Cardiac fibroblast (primary cell): Measurements from ENCODE around the gene AP2S1.
"Not testable (repeated sequence)": the region's sequence is repeated elsewhere in the genome, so short reads cannot be mapped to it uniquely, and the experiment has no call there.

Source experiments
- DNase-seq, 2 donors: peaks; one replicate each; pipeline versions ENCODE4 v3.0.0 to v3.0.0-alpha.2; 2010; ENCODE audit warnings: low read depth in 2 of 2
- H3K4me3 ChIP-seq, 2 donors: replicated peaks in 1 of 2; 1 replicate in 1 of 2; 2 replicates in 1 of 2; pipeline ENCODE4 v1.5.1; 2011; ENCODE audit warnings: low read depth in 2 of 2, low read length in 2 of 2, mild to moderate bottlenecking in 2 of 2, moderate library complexity in 1 of 2
- CTCF ChIP-seq: IDR thresholded peaks from one replicate; pipeline ENCODE4 v1.5.1; 2011; ENCODE audit warnings: low read depth, mild to moderate bottlenecking, low read length, inconsistent platforms

The AP2S1 gene

DNA sequence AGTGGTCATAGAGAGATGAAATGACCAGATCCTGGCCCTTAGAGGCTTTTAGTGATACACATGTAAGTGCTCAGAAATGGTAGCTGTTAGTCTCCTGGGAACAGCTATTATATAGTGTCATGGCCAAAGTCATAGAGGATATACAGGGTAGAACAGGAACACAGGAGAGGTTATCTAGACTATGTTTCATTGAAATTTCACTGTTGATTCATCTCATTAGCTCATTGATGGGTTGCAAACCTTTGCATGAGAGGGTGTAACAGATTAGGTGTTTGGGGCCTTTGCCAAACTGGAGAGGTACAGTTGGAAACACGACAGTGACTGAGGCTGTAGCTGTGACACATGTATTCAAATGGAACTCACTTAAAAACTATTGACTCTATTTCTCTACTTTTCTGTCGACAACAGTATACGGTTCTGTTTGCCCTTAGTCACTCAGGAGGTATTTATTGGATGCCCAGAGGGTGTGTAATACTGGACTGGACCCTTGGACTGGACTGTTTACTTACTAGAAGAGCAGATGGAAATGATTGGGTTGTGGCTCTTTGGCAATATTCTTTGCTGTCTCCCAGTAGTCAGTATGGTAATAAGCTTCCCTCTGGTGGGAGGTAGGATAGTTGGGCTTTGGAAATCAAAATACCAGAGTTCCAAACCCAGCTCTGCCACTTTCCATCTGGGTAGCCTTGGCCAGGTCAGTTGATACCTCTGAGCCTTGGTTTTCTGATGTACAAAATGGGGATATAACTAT, 40.0 kb upstream of the AP2S1 start:
- DNase-seq, result peak; percentile 65 to 89
- no peak overlapping the region for H3K4me3 ChIP-seq
- TF ChIP-seq CTCF, result peak; percentile 7

GRCh38 chr19:46887240-46887782, 36.7 kb upstream of the AP2S1 start:
- TF ChIP-seq CTCF, result no peak
- DNase-seq, result no peak

GRCh38 chr19:46886546-46887239, 36.0 kb upstream of the AP2S1 start:
- no peak overlapping the region for H3K4me3 ChIP-seq
- DNase-seq, result no peak

More at GRCh38 chr19:46887240-46887782, 36.7 kb upstream of the AP2S1 start:
- no peak overlapping the region for H3K4me3 ChIP-seq

DNA sequence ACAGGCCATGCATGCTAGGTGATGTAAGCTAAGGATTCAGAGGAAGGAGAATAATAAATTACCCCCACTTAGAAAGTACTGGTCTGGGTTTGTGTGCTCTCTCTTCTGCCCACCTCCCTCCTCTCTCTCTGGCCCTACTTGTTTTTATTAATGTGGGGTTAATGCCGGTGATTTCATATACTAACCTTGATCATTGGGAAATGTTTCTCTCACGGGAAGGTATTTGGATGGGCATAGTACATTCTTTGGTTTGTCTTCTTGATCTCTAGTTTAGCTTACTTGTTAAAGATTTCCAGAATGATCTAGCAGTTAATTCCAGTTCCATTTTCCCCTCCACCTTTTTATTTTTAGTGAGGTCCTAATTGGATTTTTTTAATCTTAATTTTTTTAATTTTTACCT, 34.8 kb upstream of the AP2S1 start:
- no peak for DNase-seq
- TF ChIP-seq CTCF, result no peak
- H3K4me3 ChIP-seq, result no peak overlapping the region

More at GRCh38 chr19:46886546-46887239, 36.0 kb upstream of the AP2S1 start:
- no peak for TF ChIP-seq CTCF

GRCh38 chr19:46882751-46883150, 32.1 kb upstream of the AP2S1 start:
- not testable (repeated sequence) for DNase-seq, H3K4me3 ChIP-seq

- DNase-seq, result no peak
- no peak overlapping the region for H3K4me3 ChIP-seq
- no peak for TF ChIP-seq CTCF
Measured at GRCh38 chr19:46882034-46882433, 31.4 kb upstream of the AP2S1 start.

- DNase-seq, result no peak
- no peak for TF ChIP-seq CTCF
- H3K4me3 ChIP-seq, result no peak overlapping the region
Measured at GRCh38 chr19:46881092-46881491, 30.4 kb upstream of the AP2S1 start.
